LNCAP (cell line): ENCODE results near the gene ZNF219.

Source experiments
- TF ChIP-seq, protein P1 (sequence below): fragments of 450-650 bp; IDR thresholded peaks from 2 replicates; pipeline ENCODE4 v1.5.1; 2017; ENCODE audit warnings: mild to moderate bottlenecking

ZNF219 gene

DNA sequence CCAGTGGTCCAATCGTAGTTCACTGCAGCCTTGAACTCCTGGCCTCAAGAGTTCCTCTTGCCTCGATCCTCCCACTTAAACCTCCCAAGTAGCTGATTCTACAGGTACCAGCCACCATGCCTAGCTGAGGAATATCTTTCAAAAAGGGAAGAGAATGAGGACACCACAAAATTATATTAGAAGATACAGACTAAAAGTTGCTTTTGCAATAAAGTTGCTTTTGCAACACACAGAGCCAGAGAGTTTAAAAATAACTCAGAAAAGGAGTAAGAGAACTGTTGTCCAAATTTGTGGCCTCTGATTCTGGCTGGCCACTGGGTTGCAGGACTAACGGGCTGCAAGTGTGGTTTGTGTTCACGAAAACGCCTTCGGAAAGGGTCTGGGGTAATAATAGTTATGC, 22.2 kb upstream of the ZNF219 start:
- TF ChIP-seq, protein P1, sequence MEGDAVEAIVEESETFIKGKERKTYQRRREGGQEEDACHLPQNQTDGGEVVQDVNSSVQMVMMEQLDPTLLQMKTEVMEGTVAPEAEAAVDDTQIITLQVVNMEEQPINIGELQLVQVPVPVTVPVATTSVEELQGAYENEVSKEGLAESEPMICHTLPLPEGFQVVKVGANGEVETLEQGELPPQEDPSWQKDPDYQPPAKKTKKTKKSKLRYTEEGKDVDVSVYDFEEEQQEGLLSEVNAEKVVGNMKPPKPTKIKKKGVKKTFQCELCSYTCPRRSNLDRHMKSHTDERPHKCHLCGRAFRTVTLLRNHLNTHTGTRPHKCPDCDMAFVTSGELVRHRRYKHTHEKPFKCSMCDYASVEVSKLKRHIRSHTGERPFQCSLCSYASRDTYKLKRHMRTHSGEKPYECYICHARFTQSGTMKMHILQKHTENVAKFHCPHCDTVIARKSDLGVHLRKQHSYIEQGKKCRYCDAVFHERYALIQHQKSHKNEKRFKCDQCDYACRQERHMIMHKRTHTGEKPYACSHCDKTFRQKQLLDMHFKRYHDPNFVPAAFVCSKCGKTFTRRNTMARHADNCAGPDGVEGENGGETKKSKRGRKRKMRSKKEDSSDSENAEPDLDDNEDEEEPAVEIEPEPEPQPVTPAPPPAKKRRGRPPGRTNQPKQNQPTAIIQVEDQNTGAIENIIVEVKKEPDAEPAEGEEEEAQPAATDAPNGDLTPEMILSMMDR: no peak

DNA sequence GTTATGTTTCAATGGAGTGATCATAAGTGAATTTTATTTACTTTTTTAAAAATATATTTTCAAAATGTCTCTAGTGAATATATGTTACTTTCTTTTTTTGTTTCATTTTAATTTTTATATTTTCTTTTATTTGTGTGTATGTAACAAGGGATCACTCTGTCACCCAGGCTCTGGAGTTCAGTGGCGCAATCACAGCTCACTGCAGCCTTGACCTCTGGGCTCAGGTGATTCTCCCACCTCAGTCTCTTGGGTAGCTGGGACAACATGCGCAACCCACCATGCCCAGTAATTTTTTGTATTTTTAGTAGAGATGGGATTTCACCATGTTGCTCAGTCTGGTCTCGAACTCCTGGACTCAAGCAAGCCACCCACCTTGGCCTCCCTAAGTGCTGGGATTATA, 20.5 kb upstream of the ZNF219 start:
- TF ChIP-seq, protein P1: no peak

DNA sequence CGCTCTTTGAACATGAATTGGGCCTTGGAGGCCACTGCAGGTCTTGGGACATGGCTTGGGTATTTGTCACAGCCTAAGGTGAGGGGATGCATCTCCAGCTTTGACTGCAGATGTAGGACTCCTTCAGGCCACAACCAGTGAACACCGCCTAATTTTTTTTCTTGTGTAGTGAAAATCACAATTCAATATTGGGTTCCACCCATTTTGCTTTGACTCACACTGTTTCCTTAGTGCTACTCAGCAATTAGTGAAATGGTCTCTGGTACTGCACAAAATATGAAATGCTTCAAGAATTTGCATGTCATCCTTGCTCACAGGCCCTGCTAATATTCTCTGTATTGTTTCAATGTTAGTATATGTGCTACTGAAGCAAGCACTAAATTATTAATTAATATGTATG, 14.9 kb upstream of the ZNF219 start:
- TF ChIP-seq, protein P1: no peak

DNA sequence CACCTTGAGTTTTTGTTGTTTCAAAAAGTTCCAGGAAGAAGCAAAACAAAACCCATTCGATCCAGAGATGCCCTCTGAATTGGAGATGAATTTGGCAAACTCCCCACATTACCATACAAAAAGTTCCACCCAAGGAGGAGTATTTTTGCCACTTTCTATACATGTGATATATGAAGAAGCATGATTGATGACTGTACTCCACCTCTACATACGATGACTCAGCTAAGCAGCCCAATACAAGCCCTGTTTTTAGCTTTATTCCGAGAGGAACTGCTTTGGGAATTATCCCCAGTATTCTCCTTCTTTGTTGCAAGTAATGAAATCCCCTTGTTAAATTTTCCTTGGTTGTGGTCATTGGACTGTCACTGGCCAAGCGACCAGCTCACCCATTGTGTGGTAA, 13.8 kb upstream of the ZNF219 start:
- TF ChIP-seq, protein P1: no peak

DNA sequence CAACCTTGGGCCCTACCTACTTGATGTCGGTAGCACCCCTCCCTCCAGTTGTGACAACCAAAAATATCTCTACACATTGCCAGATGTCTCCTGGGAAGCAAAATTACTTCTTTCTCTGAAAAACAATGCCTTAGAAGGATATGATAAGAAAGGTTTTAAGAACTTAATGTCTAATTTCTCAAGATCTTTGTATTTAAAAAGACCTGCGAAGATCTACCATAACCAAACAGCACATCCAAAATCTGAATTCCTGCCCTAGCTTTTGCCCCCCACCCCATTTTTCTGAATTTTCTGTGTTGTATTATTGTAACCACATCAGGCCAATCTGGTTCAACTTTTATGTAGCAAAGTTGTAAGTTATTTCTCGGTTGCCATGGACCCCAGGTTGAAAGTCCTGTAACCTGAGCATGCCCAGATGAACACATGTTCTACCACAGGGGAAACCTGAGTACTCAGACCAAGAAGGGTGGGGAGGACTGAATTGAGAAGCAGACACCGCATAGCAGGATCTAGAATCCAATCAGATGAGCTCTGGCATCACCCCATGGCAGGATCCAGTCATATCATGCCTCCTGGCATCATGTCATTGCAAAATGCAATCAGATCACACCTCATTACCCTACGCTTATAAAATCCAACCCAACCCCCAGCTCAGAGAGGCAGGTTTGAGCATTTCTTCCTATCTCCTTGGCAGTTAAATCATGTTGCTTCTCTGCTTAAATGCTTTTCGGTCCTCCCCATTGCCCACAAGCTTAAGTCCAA, 11.1 kb upstream of the ZNF219 start:
- TF ChIP-seq, protein P1: no peak

DNA sequence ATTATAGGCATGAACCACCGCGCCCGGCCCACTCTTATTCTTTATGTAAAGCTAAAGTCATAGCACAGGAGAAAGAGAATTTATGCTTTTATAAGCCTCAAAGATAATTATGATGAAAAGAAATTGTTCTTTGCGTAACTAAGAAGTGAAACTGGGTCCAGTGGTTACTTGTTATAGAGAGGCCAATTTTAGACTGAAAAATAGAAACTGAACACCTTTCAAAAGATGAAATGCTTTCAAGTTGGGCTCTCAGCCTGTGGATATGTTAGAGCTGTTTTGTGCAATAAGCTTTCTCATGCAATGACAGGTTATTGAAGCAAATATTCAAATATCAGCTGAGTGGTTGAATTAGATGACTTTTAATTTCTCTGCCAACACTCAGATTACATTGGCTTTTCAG, 10.3 kb upstream of the ZNF219 start:
- TF ChIP-seq, protein P1: no peak

DNA sequence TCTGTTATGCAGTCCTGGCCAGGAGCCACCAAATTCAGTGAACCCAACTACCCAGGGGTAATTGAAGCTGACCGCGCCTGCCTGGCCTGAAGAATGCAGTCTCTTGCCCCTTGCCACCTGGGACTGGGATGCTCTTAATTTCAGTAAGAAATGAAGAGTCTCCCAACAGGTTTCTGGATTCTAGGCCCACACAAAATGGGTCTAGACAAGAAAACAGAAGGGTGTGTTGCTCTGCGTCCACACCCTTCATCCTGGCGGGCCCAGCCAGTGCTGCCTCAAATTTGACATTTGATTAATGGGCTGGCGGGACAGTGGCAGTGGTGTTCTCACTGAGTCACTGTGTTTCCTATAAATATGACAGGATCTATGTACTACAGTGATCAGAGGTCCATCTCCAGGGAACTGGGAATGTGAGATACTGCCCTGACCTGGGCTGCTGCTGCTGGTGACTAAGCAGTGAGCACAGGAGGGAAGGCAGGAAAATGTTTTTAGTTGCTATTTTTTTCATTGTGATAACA, 8.9 kb upstream of the ZNF219 start:
- TF ChIP-seq, protein P1: no peak
